ENCODE measurements around the gene KLF6. TPM values are rescaled to one million over a fixed set of nuclear protein-coding genes. Genes with fewer than 3 reads are reported as not detected.
"Not testable (repeated sequence)": the region's sequence is repeated elsewhere in the genome, so short reads cannot be mapped to it uniquely, and the experiment has no call there.

Gene KLF6
- total and polyA plus RNA-seq, 5 experiments from 2014 or later = 106 to 294 (median 147) TPM

- Mint-ChIP-seq H3K4me1 (peaks cover 0 to 5% (median 2%) of the 10 kb centered on the region in 4 donors), H3K4me3 (no peak overlapping the region), H3K9me3 (no peaks in the 10 kb centered on the region), H3K27me3 (peaks cover 0 to 4% (median 0%) of the 10 kb centered on the region in 5 donors), H3K36me3 (no peaks in the 10 kb centered on the region), H3K27ac (no peak overlapping the region)
- DNase-seq = no peak
- POLR2A ChIA-PET = no interaction called here
- no peak for ATAC-seq
Observed at GRCh38 chr10:3747984-3748383, 37.0 kb downstream of the KLF6 start.

DNA sequence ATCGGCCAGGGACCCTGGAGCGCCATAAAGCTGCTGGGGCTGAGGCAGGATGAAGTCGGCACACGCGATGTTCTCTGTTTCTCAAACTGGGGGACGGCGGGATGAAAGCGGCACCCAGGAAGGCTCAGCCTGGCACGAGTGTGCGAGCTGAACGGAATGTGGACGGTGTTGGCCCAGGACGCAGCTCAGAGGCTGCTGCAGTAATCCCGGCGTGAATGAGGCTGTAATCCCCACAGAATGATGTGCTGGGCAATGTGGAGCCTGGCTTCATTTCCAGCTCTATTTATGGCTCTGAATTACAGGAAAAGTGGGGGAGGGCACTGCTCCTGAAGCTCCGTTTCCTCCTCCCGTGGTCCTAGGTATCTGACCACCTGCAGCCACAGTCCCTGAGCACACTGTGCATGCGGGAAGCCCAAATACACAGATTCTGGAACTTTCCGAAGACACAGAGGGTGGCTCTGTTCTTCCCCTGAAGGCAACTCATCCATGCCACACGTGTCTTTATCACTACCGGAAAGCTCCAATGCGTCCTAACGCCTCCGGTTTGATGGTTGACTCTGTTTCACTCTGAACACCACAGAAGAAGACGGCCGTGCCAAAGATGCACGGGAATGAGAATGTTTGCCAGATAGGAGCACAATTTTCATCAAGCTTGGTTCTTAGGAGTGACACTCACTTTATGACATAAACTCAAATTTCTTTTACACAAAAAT lies 37.6 kb downstream of the KLF6 start:
- Mint-ChIP-seq H3K36me3 (no peaks in the 10 kb centered on the region), H3K27me3 (peaks cover 0 to 4% (median 0%) of the 10 kb centered on the region in 5 donors), H3K9me3 (no peaks in the 10 kb centered on the region), H3K4me3 (no peak overlapping the region), H3K27ac (no peak overlapping the region), H3K4me1 (peaks cover 0 to 5% (median 2%) of the 10 kb centered on the region in 4 donors)
- no peak for ATAC-seq
- POLR2A ChIA-PET = no interaction called here
- DNase-seq = no peak

DNA sequence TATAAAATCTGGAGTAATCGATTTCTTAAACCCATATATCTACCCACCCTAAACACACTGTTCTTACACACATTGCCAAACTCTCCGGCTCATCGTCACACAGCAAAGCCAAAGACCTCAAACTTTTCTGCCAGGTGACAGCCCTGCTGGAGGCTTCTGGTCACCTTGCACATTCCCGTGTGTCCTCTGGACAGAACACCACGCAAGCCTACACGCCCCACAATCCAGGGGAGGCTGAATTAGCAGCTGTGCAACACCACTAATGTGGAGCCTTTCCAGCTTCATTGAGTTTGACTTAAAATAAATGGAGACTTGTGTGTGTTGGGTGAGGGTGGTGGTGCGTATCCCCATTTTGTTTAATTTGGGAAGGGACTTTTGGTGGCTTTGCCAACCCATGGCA lies 38.4 kb downstream of the KLF6 start:
- H3K36me3 Mint-ChIP-seq = no peaks in the 10 kb centered on the region
- ATAC-seq = no peak
- H3K9me3 Mint-ChIP-seq = no peaks in the 10 kb centered on the region
- H3K27ac Mint-ChIP-seq = no peak overlapping the region
- peaks cover 0 to 10% (median under 1%) of the 10 kb centered on the region in 4 donors for H3K4me1 Mint-ChIP-seq
- DNase-seq = no peak
- POLR2A ChIA-PET = no interaction called here
- H3K4me3 Mint-ChIP-seq = no peak overlapping the region
- H3K27me3 Mint-ChIP-seq = peaks cover 0 to 4% (median 0%) of the 10 kb centered on the region in 5 donors

DNA sequence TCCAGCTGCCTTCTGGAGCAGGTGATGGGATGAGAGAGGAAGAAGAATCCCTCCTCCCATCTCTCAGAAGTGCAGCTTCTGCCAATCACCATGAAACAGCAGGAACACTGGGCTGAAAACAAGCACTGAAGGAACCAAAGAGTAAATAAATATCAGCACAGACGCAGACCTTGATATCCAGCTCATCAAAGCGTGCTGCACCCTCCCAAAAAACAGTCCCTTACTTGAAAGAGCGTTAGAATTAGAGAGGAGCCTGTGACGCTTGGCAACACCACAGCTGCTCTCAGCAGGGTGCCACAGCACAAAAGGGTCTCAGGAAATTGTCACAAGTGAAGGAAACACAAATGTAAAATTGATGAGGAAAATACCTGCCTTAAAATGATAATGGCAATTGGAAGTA lies 39.5 kb downstream of the KLF6 start:
- DNase-seq = no peak
- Mint-ChIP-seq H3K27me3 (peaks cover 0 to 4% (median 0%) of the 10 kb centered on the region in 5 donors), H3K4me3 (no peak overlapping the region)

DNA sequence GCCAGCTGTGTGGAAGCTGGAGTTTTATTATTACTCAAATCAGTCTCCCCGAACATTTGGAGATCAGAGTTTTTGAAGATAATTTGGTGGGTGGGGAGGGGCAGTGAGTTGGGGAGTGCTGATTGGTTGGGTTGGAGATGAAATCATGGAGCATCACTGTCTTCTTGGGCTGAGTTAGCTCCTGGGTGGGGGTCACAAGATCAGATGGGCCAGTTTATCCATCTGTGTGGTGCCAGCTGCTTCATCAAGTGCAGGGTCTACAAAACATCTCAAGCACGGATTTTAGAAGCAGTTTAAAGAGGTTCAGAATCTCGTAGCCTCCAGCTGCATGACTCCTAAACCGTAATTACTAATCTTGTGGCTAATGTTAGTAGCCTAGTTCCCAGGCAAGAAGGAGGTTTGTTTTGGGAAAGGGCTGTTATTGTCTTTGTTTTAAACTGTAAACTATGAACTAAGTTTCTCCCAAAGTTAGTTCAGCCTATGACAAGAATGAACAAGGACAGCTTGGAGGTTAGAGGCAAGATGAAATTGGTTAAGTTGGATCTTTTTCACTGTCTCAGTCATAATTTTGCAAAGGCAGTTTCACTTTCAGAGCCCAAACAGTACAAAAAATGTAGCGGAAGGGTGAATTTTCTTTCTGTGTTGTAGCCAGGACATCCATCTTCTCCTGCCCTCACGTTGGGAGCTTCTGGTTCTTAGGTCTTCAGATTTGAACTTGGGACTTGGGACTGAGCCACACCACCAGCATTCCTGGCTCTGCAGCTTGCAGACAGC lies 43.1 kb downstream of the KLF6 start:
- H3K27ac Mint-ChIP-seq = peak overlapping the region in 3 of 10 donors; percentile 57 to 91 (median 73)
- H3K36me3 Mint-ChIP-seq = no peaks in the 10 kb centered on the region
- POLR2A ChIA-PET = no interaction called here
- no peaks in the 10 kb centered on the region for H3K27me3 Mint-ChIP-seq
- ATAC-seq = no peak
- H3K4me1 Mint-ChIP-seq = peaks cover 1 to 22% (median 5%) of the 10 kb centered on the region in 4 donors
- no peak for DNase-seq
- H3K9me3 Mint-ChIP-seq = no peaks in the 10 kb centered on the region
- peak overlapping the region in 2 of 10 donors; percentile 65 to 87 for H3K4me3 Mint-ChIP-seq

More for the DNA sequence above, 39.5 kb downstream of the KLF6 start:
- H3K4me1 Mint-ChIP-seq = peaks cover 0 to 14% (median under 1%) of the 10 kb centered on the region in 4 donors
- POLR2A ChIA-PET = no interaction called here
- ATAC-seq = no peak
- no peaks in the 10 kb centered on the region for H3K9me3 Mint-ChIP-seq
- H3K27ac Mint-ChIP-seq = no peak overlapping the region
- no peaks in the 10 kb centered on the region for H3K36me3 Mint-ChIP-seq

DNA sequence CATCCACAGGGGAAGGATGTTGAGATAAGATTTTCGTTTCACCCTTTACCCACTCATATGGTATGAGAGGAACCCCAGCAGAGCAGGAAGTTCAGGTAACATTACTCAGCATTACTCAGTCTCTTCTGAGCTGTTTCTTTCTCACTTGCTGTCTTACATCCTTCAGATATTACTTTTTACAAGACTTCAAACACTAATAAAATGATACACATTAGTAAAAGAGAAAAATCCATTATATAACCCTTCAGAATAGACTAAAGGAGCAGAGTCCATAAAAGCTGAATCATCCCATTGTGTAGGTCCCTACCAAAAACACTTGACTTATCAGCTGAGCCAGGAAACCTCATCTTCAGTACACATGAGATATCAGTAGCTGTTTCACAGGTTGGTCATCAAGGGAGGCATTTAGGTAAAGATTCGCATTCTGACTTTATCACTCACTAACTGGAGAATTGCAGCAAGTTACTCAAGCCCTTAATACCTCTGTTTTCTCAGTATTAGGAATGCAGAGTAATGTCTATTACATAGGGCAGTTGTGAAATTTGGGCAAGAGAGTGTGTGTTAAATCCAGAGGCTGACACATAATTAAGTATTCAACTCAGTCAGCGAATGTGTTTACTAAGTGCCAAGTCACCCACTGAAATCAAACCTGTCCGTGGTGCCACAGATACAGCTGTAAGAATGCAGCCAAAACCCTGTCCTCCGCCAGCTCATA lies 44.7 kb downstream of the KLF6 start:
- peak overlapping the region in 2 of 10 donors; percentile 28 to 47 for H3K27ac Mint-ChIP-seq
- POLR2A ChIA-PET = interaction anchor here (0.7 to 1.1 kb wide), 3 partner anchors 25 to 191 kb away, joined by 3 to 4 read pairs (median 3); partner anchors contain the start of gene KLF6

DNA sequence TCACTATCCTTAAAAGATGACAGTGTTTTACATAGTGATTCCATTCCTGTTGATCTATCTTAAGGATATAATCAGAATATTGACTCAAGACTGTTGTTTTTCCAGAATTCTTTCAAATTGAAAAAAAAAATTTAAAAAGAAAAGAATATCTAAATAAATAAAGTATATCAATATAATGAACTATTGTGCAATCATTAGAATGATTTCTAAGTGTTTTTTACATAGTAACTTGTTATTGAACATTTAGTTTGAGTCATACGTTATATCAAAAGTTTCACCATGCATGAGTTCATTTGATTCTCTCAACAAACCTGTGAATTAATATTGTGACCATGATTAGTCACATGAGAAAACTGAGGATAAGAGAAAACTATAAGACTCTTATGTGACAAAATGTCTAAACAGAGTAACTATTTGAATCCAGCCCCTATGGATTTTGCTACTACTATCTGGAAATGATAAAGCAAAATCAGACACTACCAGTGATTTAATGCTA lies 46.1 kb downstream of the KLF6 start:
- POLR2A ChIA-PET = no interaction called here

More for the DNA sequence above, 44.7 kb downstream of the KLF6 start:
- ATAC-seq (no peak), DNase-seq (no peak)
- H3K9me3 Mint-ChIP-seq = no peaks in the 10 kb centered on the region
- H3K27me3 Mint-ChIP-seq = no peaks in the 10 kb centered on the region
- H3K4me1 Mint-ChIP-seq = peaks cover 1 to 22% (median 5%) of the 10 kb centered on the region in 4 donors
- no peaks in the 10 kb centered on the region for H3K36me3 Mint-ChIP-seq
- no peak overlapping the region for H3K4me3 Mint-ChIP-seq

DNA sequence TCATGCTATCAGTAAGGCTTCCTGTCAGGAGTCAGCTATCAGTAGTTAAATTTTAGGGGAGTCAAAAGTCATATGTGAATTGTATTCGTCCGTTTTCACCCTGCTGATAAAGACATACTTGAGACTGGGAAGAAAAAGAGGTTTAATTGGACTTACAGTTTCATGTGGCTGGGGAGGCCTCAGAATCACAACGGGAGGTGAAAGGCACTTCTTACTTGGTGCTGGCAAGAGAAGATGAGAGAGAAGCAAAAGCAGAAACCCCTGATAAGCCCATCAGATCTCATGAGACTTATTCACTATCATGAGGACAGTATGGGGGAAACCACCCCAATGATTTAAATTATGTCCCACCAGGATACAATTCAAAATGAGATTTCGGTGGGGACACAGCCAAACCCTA lies 47.1 kb downstream of the KLF6 start:
- Mint-ChIP-seq H3K36me3 (no peaks in the 10 kb centered on the region), H3K4me1 (peaks cover 1 to 22% (median 5%) of the 10 kb centered on the region in 4 donors)
- ATAC-seq = no peak

More for the DNA sequence above, 46.1 kb downstream of the KLF6 start:
- H3K9me3 Mint-ChIP-seq = no peaks in the 10 kb centered on the region
- H3K27me3 Mint-ChIP-seq = no peaks in the 10 kb centered on the region
- no peak overlapping the region for H3K27ac Mint-ChIP-seq
- no peak for ATAC-seq
- no peaks in the 10 kb centered on the region for H3K36me3 Mint-ChIP-seq
- peaks cover 1 to 22% (median 5%) of the 10 kb centered on the region in 4 donors for H3K4me1 Mint-ChIP-seq
- H3K4me3 Mint-ChIP-seq = no peak overlapping the region
- DNase-seq = no peak

GRCh38 chr10:3735175-3735574 lies 49.8 kb downstream of the KLF6 start:
- Mint-ChIP-seq H3K4me3 (no peak overlapping the region), H3K9me3 (peaks cover 0 to 13% (median 10%) of the 10 kb centered on the region in 9 donors), H3K36me3 (peaks cover 0 to 8% (median 7%) of the 10 kb centered on the region in 3 donors), H3K27ac (no peak overlapping the region), H3K27me3 (no peaks in the 10 kb centered on the region), H3K4me1 (peaks cover 1 to 9% (median 4%) of the 10 kb centered on the region in 4 donors)
- no peak for DNase-seq
- POLR2A ChIA-PET = no interaction called here
- ATAC-seq = no peak

More for the DNA sequence above, 47.1 kb downstream of the KLF6 start:
- H3K4me3 Mint-ChIP-seq = no peak overlapping the region
- no peak for DNase-seq
- POLR2A ChIA-PET = no interaction called here
- no peak overlapping the region for H3K27ac Mint-ChIP-seq
- peaks cover 0 to 1% (median 0%) of the 10 kb centered on the region in 9 donors for H3K9me3 Mint-ChIP-seq
- no peaks in the 10 kb centered on the region for H3K27me3 Mint-ChIP-seq

DNA sequence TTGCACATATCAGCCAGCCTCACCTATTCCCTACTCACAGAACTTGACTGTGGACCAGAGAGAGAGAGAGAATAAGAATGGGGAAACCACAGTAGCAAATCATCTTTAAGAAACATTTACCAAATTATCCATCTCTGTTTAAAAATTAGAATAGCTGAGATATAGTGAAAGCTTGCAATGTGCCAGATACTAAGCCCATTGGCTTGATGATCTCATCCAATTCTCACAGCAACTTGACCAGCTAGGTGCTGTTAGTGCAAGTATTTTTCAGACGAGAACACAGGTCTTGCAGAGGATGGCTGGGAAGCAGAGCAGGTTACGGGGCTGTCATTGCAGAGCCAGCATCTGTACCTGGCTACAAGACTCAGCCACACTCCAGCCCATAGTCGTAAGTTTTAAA lies 50.9 kb downstream of the KLF6 start:
- no peak overlapping the region for H3K27ac Mint-ChIP-seq
- peaks cover 0 to 1% (median 0%) of the 10 kb centered on the region in 5 donors for H3K27me3 Mint-ChIP-seq
- peaks cover 0 to 3% (median 0%) of the 10 kb centered on the region in 4 donors for H3K4me1 Mint-ChIP-seq
- H3K9me3 Mint-ChIP-seq = peaks cover 0 to 14% (median 10%) of the 10 kb centered on the region in 9 donors
- H3K36me3 Mint-ChIP-seq = peaks cover 0 to 8% (median 7%) of the 10 kb centered on the region in 3 donors
- POLR2A ChIA-PET = no interaction called here
- no peak for DNase-seq
- no peak overlapping the region for H3K4me3 Mint-ChIP-seq
- ATAC-seq = no peak

DNA sequence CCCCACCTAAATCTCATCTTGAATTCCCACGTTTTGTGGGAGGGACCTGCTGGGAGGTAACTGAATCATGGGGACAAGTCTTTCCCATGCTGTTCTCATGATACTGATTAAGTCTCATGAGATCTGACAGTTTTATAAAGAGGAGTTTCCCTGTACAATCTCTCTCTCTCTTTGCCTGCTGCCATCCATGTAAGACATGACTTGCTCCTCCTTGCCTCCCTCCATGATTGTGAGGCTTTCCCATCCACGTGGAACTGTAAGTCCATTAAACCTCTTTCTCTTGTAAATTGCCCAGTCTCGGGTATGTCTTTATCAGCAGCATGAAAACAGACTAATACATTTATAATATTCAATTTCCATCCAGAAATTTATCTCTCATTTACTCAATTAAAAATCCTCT lies 52.8 kb downstream of the KLF6 start:
- not testable (repeated sequence) for H3K4me3 Mint-ChIP-seq

DNA sequence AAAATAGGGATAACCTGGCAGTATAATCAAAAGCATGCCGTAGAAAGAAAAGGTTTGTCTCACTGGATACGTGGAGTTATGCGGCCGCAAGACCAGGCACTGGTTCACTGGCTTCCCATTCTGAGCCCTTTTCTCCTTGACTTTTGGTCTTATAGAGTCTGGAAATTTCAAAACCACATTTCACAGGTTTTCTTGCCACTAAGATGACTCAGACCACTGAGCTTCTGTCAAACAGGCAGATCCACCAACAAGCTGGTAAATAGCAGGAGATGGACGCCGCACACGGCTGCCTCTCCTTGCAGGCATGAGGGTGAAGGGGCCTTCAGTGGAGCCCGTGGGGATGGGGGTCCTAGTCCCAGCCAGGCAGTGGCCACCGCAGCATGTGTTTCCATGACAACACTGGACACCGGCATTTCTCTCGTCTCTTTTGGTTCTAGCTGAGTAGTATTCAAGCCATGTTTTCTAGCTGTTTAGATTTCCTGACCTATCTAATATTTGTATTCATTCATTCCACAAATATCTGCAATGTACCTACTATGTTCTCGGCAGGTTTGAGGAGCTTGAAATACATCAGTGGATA lies 55.5 kb downstream of the KLF6 start:
- POLR2A ChIA-PET = no interaction called here
- ATAC-seq = no peak
- Mint-ChIP-seq H3K27ac (no peak overlapping the region), H3K36me3 (peaks cover 0 to 8% (median 7%) of the 10 kb centered on the region in 3 donors), H3K4me1 (no peaks in the 10 kb centered on the region), H3K4me3 (no peak overlapping the region), H3K9me3 (peaks cover 0 to 14% (median 10%) of the 10 kb centered on the region in 9 donors), H3K27me3 (peaks cover 0 to 9% (median 4%) of the 10 kb centered on the region in 5 donors)
- no peak for DNase-seq

More for the DNA sequence above, 52.8 kb downstream of the KLF6 start:
- ATAC-seq, POLR2A ChIA-PET, H3K4me1 Mint-ChIP-seq, DNase-seq, H3K27me3 Mint-ChIP-seq, H3K36me3 Mint-ChIP-seq, H3K27ac Mint-ChIP-seq: not testable (repeated sequence)
- peaks cover 0 to 14% (median 10%) of the 10 kb centered on the region in 9 donors for H3K9me3 Mint-ChIP-seq

All from naive thymus-derived CD8-positive, alpha-beta T cell (primary cell).